UCSD-AML1 (cell line): Measurements from ENCODE around the gene PLEKHA7.

ENCODE experiments used
- DNase-seq: peaks from one replicate; lab custom pipeline; 2025; ENCODE audit not compliant: unreplicated experiment; lab: John Stamatoyannopoulos, UW

The PLEKHA7 gene

GRCh38 chr11:16778876-16779275 is 235.3 kb downstream of the PLEKHA7 start:
- no peak for DNase-seq

GRCh38 chr11:16778286-16778685 is 235.9 kb downstream of the PLEKHA7 start:
- DNase-seq = no peak

GRCh38 chr11:16777613-16777975 is 236.6 kb downstream of the PLEKHA7 start:
- DNase-seq = no peak

GRCh38 chr11:16776711-16777612 is 237.3 kb downstream of the PLEKHA7 start:
- DNase-seq = no peak

- no peak for DNase-seq
Measured at GRCh38 chr11:16775614-16776283, 238.5 kb downstream of the PLEKHA7 start.

GRCh38 chr11:16774936-16775613 is 239.1 kb downstream of the PLEKHA7 start:
- no peak for DNase-seq

GRCh38 chr11:16773981-16774935 is 240.0 kb downstream of the PLEKHA7 start:
- DNase-seq = no peak

- DNase-seq = no peak
Measured at GRCh38 chr11:16772141-16772512, 242.1 kb downstream of the PLEKHA7 start.

- DNase-seq = no peak
Measured at GRCh38 chr11:16771350-16772140, 242.7 kb downstream of the PLEKHA7 start.

GRCh38 chr11:16770016-16770415 is 244.2 kb downstream of the PLEKHA7 start:
- DNase-seq = no peak

- DNase-seq = no peak
Measured at GRCh38 chr11:16769386-16769785, 244.8 kb downstream of the PLEKHA7 start.

- no peak for DNase-seq
Measured at GRCh38 chr11:16767957-16768356, 246.3 kb downstream of the PLEKHA7 start.

- DNase-seq = no peak
Measured at GRCh38 chr11:16767137-16767536, 247.1 kb downstream of the PLEKHA7 start.

GRCh38 chr11:16764888-16765287 is 249.3 kb downstream of the PLEKHA7 start:
- no peak for DNase-seq

- DNase-seq = no peak
Measured at GRCh38 chr11:16763746-16764145, 250.5 kb downstream of the PLEKHA7 start.

- DNase-seq = no peak
Measured at GRCh38 chr11:16759857-16760508, 254.2 kb downstream of the PLEKHA7 start.

GRCh38 chr11:16758382-16759024 is 255.7 kb downstream of the PLEKHA7 start:
- no peak for DNase-seq

- DNase-seq = no peak
Measured at GRCh38 chr11:16750417-16750816, 263.8 kb downstream of the PLEKHA7 start.

- DNase-seq = no peak
Measured at GRCh38 chr11:16749666-16750065, 264.5 kb downstream of the PLEKHA7 start.
